BE2C (cell line): ENCODE results near the gene RALY.
A peak's percentile ranks its signal among the peaks of the same experiment; 100 is the strongest.

Experiments
- DNase-seq: peaks from one replicate; pipeline ENCODE4 v3.0.0-alpha.2; 2020
- H3K27me3 ChIP-seq: fragments of 250-450 bp; sonication (Bioruptor Pico); 2 replicates; pipeline ENCODE4 v1.5.1; 2020; ENCODE audit warnings: mild to moderate bottlenecking
- H3K36me3 ChIP-seq: fragments of 250-450 bp; sonication (Bioruptor Pico); 2 replicates; pipeline ENCODE4 v1.5.1; 2020; ENCODE audit warnings: mild to moderate bottlenecking
- H3K4me1 ChIP-seq: fragments of 250-450 bp; sonication (Bioruptor Pico); 2 replicates; pipeline ENCODE4 v1.5.1; 2020
- H3K4me3 ChIP-seq: 2 replicates; pipeline ENCODE4 v1.5.1; 2011; ENCODE audit warnings: low read depth, low read length
- H3K9me3 ChIP-seq: fragments of 250-450 bp; sonication (Bioruptor Pico); 2 replicates; pipeline ENCODE4 v1.5.1; 2020
- TF ChIP-seq, protein P1 (sequence below): IDR thresholded peaks from 2 replicates; pipeline ENCODE4 v1.5.1; 2012; ENCODE audit warnings: mild to moderate bottlenecking, low read depth, low read length

RALY gene

GRCh38 chr20:34014878-34015277, 21.2 kb downstream of the RALY start:
- TF ChIP-seq, protein P1, sequence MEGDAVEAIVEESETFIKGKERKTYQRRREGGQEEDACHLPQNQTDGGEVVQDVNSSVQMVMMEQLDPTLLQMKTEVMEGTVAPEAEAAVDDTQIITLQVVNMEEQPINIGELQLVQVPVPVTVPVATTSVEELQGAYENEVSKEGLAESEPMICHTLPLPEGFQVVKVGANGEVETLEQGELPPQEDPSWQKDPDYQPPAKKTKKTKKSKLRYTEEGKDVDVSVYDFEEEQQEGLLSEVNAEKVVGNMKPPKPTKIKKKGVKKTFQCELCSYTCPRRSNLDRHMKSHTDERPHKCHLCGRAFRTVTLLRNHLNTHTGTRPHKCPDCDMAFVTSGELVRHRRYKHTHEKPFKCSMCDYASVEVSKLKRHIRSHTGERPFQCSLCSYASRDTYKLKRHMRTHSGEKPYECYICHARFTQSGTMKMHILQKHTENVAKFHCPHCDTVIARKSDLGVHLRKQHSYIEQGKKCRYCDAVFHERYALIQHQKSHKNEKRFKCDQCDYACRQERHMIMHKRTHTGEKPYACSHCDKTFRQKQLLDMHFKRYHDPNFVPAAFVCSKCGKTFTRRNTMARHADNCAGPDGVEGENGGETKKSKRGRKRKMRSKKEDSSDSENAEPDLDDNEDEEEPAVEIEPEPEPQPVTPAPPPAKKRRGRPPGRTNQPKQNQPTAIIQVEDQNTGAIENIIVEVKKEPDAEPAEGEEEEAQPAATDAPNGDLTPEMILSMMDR = no peak
- H3K4me1 ChIP-seq = peaks cover 15% of the 10 kb centered on the region

GRCh38 chr20:34015401-34016335, 22.0 kb downstream of the RALY start:
- no peaks in the 10 kb centered on the region for H3K27me3 ChIP-seq
- no peak for DNase-seq
- TF ChIP-seq, protein P1 = no peak
- H3K9me3 ChIP-seq = no peaks in the 10 kb centered on the region
- no peak overlapping the region for H3K4me3 ChIP-seq
- H3K4me1 ChIP-seq = peaks cover 15% of the 10 kb centered on the region
- no peaks in the 10 kb centered on the region for H3K36me3 ChIP-seq

More at GRCh38 chr20:34014878-34015277, 21.2 kb downstream of the RALY start:
- no peaks in the 10 kb centered on the region for H3K27me3 ChIP-seq
- H3K4me3 ChIP-seq = no peak overlapping the region
- H3K9me3 ChIP-seq = no peaks in the 10 kb centered on the region
- DNase-seq = no peak
- H3K36me3 ChIP-seq = no peaks in the 10 kb centered on the region

- peak; percentile 38 for DNase-seq
- Histone ChIP-seq H3K36me3 (no peaks in the 10 kb centered on the region), H3K4me1 (peaks cover 15% of the 10 kb centered on the region), H3K27me3 (no peaks in the 10 kb centered on the region), H3K9me3 (no peaks in the 10 kb centered on the region), H3K4me3 (no peak overlapping the region)
- TF ChIP-seq, protein P1 = no peak
Measured at GRCh38 chr20:34016736-34017135, 23.0 kb downstream of the RALY start.

- H3K36me3 ChIP-seq = no peaks in the 10 kb centered on the region
- DNase-seq = no peak
- H3K4me1 ChIP-seq = peaks cover 15% of the 10 kb centered on the region
- no peak overlapping the region for H3K4me3 ChIP-seq
- H3K9me3 ChIP-seq = no peaks in the 10 kb centered on the region
- TF ChIP-seq, protein P1 = no peak
- H3K27me3 ChIP-seq = no peaks in the 10 kb centered on the region
Measured at GRCh38 chr20:34017610-34018009, 23.9 kb downstream of the RALY start.

DNA sequence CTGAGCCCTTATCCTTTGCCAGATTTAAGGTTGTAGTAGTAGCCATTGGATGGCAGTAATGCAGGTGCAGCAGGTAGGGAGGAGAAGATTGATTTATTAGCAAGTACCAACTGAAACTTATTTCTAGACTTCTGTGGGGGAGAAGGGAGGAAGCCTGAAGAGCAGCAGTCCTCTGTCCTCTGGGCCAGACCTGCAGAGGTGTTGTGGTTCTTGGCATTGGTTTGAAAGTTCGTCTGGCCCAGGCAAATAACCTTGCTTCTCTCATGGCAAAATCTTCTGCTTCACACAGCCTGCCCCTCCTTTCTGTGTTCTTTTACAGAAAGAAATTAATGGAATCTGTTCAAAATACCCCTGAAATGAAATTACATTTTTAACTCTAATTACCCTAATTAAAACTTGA, 24.5 kb downstream of the RALY start:
- no peak overlapping the region for H3K4me3 ChIP-seq
- peaks cover 18% of the 10 kb centered on the region for H3K4me1 ChIP-seq
- DNase-seq = no peak
- no peaks in the 10 kb centered on the region for H3K36me3 ChIP-seq
- H3K27me3 ChIP-seq = no peaks in the 10 kb centered on the region
- H3K9me3 ChIP-seq = no peaks in the 10 kb centered on the region
- TF ChIP-seq, protein P1 = no peak
